ENCODE measurements around the gene ASTL. TPM values are rescaled to one million over a fixed set of nuclear protein-coding genes. Genes with fewer than 3 reads are reported as not detected.
A peak's percentile ranks its signal among the peaks of the same experiment; 100 is the strongest.

The ASTL gene
- total RNA-seq, 2 experiments from 2014 or later: 2.5 to 2.8 TPM

- Mint-ChIP-seq H3K4me3 (no peak overlapping the region), H3K27ac (no peak overlapping the region), H3K36me3 (ENCODE audit: low read depth) (no peaks in the 10 kb centered on the region), H3K9me3 (ENCODE audit: low read depth) (no peaks in the 10 kb centered on the region), H3K27me3 (peaks cover 36% of the 10 kb centered on the region), H3K4me1 (peaks cover 10% of the 10 kb centered on the region)
- CTCF ChIA-PET: interaction anchor here (0.6 to 4.2 kb wide), 13 partner anchors 13 to 744 kb away, joined by 3 to 33 read pairs (median 4); partner anchors contain the start of genes ANKRD36C and ASTL
- no peak for ATAC-seq
- intact Hi-C loops (cut with DNase I, micrococcal nuclease): loop anchor here in 1 of 2 experiments (5.0 to 10.0 kb wide), 2 partner anchors 114 to 148 kb away; partner anchors contain the start of genes CIAO1 and TMEM127
- POLR2A ChIA-PET: no interaction called here
- DNase-seq: peak; percentile 4
Measured at GRCh38 chr2:96118698-96119388, 19.5 kb downstream of the ASTL start.

GRCh38 chr2:96117701-96118588 is 20.4 kb downstream of the ASTL start:
- peak; percentile 34 for DNase-seq
- POLR2A ChIA-PET: interaction anchor here (0.7 kb wide), 1 partner anchor 88 kb away, joined by 3 read pairs; no protein-coding TSS in a partner anchor
- no peaks in the 10 kb centered on the region for H3K9me3 Mint-ChIP-seq (ENCODE audit: low read depth)
- peak overlapping the region; percentile 55 for H3K4me3 Mint-ChIP-seq
- no peaks in the 10 kb centered on the region for H3K36me3 Mint-ChIP-seq (ENCODE audit: low read depth)
- H3K4me1 Mint-ChIP-seq: peaks cover 10% of the 10 kb centered on the region
- intact Hi-C loops (cut with DNase I, micrococcal nuclease): loop anchor here (1.0 to 10.0 kb wide), 5 partner anchors 24 to 149 kb away; partner anchors contain the start of genes CIAO1 (in 1 of the 2) and TMEM127 (in 1 of the 2)
- ATAC-seq: no peak
- no peak overlapping the region for H3K27ac Mint-ChIP-seq
- CTCF ChIA-PET: interaction anchor here (0.6 to 4.2 kb wide), 24 partner anchors 10 to 665 kb away, joined by 3 to 33 read pairs (median 4); partner anchors contain the start of genes ANKRD36C and ASTL
- H3K27me3 Mint-ChIP-seq: peaks cover 36% of the 10 kb centered on the region

DNA sequence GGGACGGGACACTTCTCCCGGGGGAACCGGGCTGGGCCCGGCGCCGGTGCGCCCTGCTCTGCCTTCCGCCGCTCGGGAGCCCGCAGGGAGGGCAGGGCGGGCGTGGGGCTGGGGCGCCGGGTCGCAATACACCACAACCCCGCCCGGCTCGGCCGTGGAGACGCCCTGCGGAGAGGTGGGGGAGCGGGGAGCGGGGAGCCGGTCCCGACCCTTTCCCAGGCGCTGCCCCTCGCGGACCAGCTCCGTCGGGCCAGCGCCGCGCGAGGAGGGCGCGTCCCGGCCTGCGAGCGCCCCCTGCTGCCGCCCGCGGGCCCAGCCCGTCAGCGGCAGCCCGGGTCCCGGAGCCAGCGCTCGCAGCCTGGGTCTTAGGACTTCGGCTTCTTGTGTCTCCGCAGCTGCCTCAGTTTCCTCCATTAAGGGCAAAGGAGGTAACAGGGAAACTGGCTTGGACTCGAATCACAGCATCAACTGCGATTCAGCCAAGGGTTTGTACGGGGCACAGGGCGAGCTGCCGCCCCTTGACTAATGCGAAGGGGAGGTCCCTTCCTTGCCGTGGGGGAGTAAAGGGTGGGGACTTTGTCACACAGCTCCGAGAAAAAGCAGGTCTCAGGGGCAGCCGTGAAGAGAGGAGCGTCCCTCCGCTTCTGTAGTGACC is 21.3 kb downstream of the ASTL start:
- POLR2A ChIA-PET: interaction anchor here (0.6 to 0.9 kb wide), 4 partner anchors 32 to 387 kb away, joined by 3 read pairs; no protein-coding TSS in a partner anchor
- Mint-ChIP-seq H3K36me3 (ENCODE audit: low read depth) (no peaks in the 10 kb centered on the region), H3K9me3 (ENCODE audit: low read depth) (no peaks in the 10 kb centered on the region), H3K4me3 (peak overlapping the region; percentile 55), H3K27ac (no peak overlapping the region), H3K4me1 (peaks cover 10% of the 10 kb centered on the region), H3K27me3 (peaks cover 36% of the 10 kb centered on the region)
- intact Hi-C loops (cut with DNase I, micrococcal nuclease): loop anchor here (1.0 to 10.0 kb wide), 8 partner anchors 25 to 150 kb away; partner anchors contain the start of genes CIAO1 (in 2 of the 2), STARD7 (in 1 of the 2) and TMEM127 (in 1 of the 2)
- peak; percentile 87 for ATAC-seq
- peak; percentile 80 for DNase-seq
- CTCF ChIA-PET: interaction anchor here (0.6 to 4.2 kb wide), 29 partner anchors 10 to 1546 kb away, joined by 3 to 33 read pairs (median 4); partner anchors contain the start of genes ANKRD36C and ASTL

- Mint-ChIP-seq H3K27me3 (peaks cover 32% of the 10 kb centered on the region), H3K36me3 (ENCODE audit: low read depth) (no peaks in the 10 kb centered on the region), H3K9me3 (ENCODE audit: low read depth) (no peaks in the 10 kb centered on the region), H3K4me1 (peaks cover 10% of the 10 kb centered on the region), H3K4me3 (peak within 1 kb of the TSS; percentile 66), H3K27ac (no peak within 1 kb of the TSS)
- DNase-seq: peak; percentile 88
- ChIA-PET CTCF (interaction anchor here (0.6 to 4.2 kb wide), 25 partner anchors 10 to 1547 kb away, joined by 3 to 33 read pairs (median 4); partner anchors contain the start of genes ANKRD36C and ASTL), POLR2A (interaction anchor here (0.6 to 0.9 kb wide), 4 partner anchors 32 to 387 kb away, joined by 3 to 7 read pairs (median 3); no protein-coding TSS in a partner anchor)
- ATAC-seq: peak; percentile 63
- intact Hi-C loops (cut with DNase I, micrococcal nuclease): loop anchor here (1.0 to 10.0 kb wide), 6 partner anchors 48 to 151 kb away; partner anchors contain the start of genes CIAO1 (in 2 of the 2), STARD7 (in 1 of the 2) and TMEM127 (in 1 of the 2)
Measured at GRCh38 chr2:96116424-96116878, 21.9 kb downstream of the ASTL start, which contains the start of gene ADRA2B. TSS of gene ADRA2B (minus strand) at chr2:96116571. CDS start at chr2:96116149, 422 bp downstream.

DNA sequence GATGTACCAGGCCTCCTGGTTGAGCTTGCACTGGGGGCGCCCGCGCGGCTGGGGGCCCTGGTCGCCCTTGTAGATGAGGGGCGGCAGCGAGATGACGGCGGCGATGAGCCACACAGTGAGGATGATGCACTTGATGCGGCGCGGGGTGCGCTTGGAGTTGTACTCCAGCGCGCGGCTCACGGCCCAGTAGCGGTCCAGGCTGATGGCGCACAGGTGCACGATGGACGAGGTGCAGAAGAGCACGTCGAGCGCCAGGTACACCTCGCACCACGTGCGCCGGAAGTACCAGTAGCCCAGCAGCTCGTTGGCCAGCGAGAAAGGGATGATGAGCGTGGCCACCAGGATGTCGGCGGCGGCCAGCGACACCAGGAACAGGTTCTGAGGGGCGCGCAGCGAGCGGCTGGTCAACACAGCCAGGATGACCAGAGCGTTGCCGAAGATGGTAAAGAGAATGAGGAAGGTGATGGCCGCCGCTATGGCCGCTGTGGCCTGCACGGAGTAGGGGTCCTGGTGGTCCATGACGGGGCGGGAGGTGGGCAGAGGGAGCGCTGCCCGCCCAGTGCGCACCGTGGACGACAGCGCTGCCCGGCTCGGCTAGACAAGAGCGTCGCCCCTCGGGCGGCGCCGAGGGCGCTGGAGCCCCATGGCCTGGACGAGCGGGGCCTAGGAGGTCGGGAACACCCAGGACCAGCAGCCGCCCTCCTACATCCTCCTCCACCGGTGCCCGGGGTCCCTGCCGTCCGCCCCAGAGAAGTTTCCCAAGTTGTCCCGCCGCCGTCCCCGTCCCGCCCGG is 22.5 kb downstream of the ASTL start:
- Mint-ChIP-seq H3K27me3 (peaks cover 26% of the 10 kb centered on the region), H3K36me3 (ENCODE audit: low read depth) (no peaks in the 10 kb centered on the region), H3K27ac (no peak overlapping the region), H3K4me1 (peaks cover 10% of the 10 kb centered on the region), H3K9me3 (ENCODE audit: low read depth) (no peaks in the 10 kb centered on the region), H3K4me3 (peak overlapping the region; percentile 66)
- ChIA-PET CTCF (interaction anchor here (0.9 to 4.2 kb wide), 8 partner anchors 9 to 123 kb away, joined by 4 to 33 read pairs (median 9); partner anchors contain the start of gene ANKRD36C), POLR2A (interaction anchor here (0.6 kb wide), 1 partner anchor 141 kb away, joined by 7 read pairs; no protein-coding TSS in a partner anchor)
- no peak for DNase-seq
- intact Hi-C loops (cut with DNase I, micrococcal nuclease): loop anchor here (1.0 to 10.0 kb wide), 6 partner anchors 49 to 151 kb away; partner anchors contain the start of genes CIAO1 (in 2 of the 2), STARD7 (in 1 of the 2) and TMEM127 (in 1 of the 2)
- no peak for ATAC-seq

GRCh38 chr2:96114903-96115581 is 23.3 kb downstream of the ASTL start:
- Mint-ChIP-seq H3K4me1 (peaks cover 10% of the 10 kb centered on the region), H3K36me3 (ENCODE audit: low read depth) (no peaks in the 10 kb centered on the region), H3K27me3 (peaks cover 18% of the 10 kb centered on the region), H3K4me3 (peak overlapping the region; percentile 66), H3K27ac (no peak overlapping the region), H3K9me3 (ENCODE audit: low read depth) (no peaks in the 10 kb centered on the region)
- intact Hi-C loops (cut with DNase I, micrococcal nuclease): loop anchor here in 1 of 2 experiments (5.0 to 10.0 kb wide), 2 partner anchors 110 to 152 kb away; partner anchors contain the start of genes CIAO1 and TMEM127
- DNase-seq (no peak), ATAC-seq (no peak)
- POLR2A ChIA-PET: no interaction called here
- CTCF ChIA-PET: interaction anchor here (0.7 to 4.2 kb wide), 4 partner anchors 12 to 92 kb away, joined by 3 to 33 read pairs (median 8); no protein-coding TSS in a partner anchor

DNA sequence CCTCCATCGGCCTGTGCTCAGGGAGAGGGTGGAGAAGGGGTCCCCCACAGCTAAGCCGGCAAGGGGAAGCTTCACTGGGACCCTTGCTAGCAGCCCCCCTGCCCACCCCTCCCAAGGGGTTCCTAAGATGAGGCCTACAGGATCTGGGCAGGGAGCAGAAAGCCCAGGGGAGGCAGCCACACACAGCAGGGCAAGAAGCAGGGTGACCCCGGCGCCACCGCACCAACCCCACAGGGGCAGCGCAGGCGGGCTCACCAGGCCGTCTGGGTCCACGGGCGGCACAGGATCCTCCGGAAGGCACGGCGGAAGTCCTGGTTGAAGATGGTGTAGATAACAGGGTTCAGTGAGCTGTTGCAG is 23.8 kb downstream of the ASTL start:
- intact Hi-C loops (cut with DNase I, micrococcal nuclease): loop anchor here in 1 of 2 experiments (10.0 kb wide), 1 partner anchor 110 kb away; no protein-coding TSS in a partner anchor
- peaks cover 14% of the 10 kb centered on the region for H3K27me3 Mint-ChIP-seq
- H3K4me3 Mint-ChIP-seq: no peak overlapping the region
- no peaks in the 10 kb centered on the region for H3K9me3 Mint-ChIP-seq (ENCODE audit: low read depth)
- CTCF ChIA-PET: interaction anchor here (0.7 to 4.2 kb wide), 4 partner anchors 12 to 60 kb away, joined by 3 to 33 read pairs (median 12); no protein-coding TSS in a partner anchor
- no peak for DNase-seq
- H3K27ac Mint-ChIP-seq: no peak overlapping the region
- no peaks in the 10 kb centered on the region for H3K36me3 Mint-ChIP-seq (ENCODE audit: low read depth)
- ATAC-seq: no peak
- H3K4me1 Mint-ChIP-seq: peaks cover 10% of the 10 kb centered on the region
- POLR2A ChIA-PET: no interaction called here

- POLR2A ChIA-PET: interaction anchor here (0.6 kb wide), 1 partner anchor 60 kb away, joined by 3 read pairs; no protein-coding TSS in a partner anchor
- intact Hi-C loops (cut with DNase I, micrococcal nuclease): loop anchor here in 1 of 2 experiments (10.0 kb wide), 1 partner anchor 109 kb away; no protein-coding TSS in a partner anchor
Measured at GRCh38 chr2:96113951-96114350, 24.4 kb downstream of the ASTL start.

GRCh38 chr2:96113367-96113677 is 25.0 kb downstream of the ASTL start:
- Mint-ChIP-seq H3K9me3 (ENCODE audit: low read depth) (no peaks in the 10 kb centered on the region), H3K4me1 (peaks cover 10% of the 10 kb centered on the region), H3K4me3 (no peak overlapping the region), H3K27me3 (peaks cover 6% of the 10 kb centered on the region), H3K36me3 (ENCODE audit: low read depth) (no peaks in the 10 kb centered on the region), H3K27ac (no peak overlapping the region)
- ATAC-seq: no peak
- ChIA-PET POLR2A (interaction anchor here (0.6 kb wide), 1 partner anchor 61 kb away, joined by 3 read pairs; no protein-coding TSS in a partner anchor), CTCF (interaction anchor here (0.7 to 2.1 kb wide), 6 partner anchors 14 to 164 kb away, joined by 3 to 19 read pairs (median 3); partner anchors contain the start of gene ASTL)
- peak; percentile 66 for DNase-seq
- intact Hi-C loops (cut with DNase I, micrococcal nuclease): loop anchor here in 1 of 2 experiments (10.0 kb wide), 1 partner anchor 109 kb away; no protein-coding TSS in a partner anchor

More at GRCh38 chr2:96113951-96114350, 24.4 kb downstream of the ASTL start:
- no peak overlapping the region for H3K4me3 Mint-ChIP-seq
- no peaks in the 10 kb centered on the region for H3K36me3 Mint-ChIP-seq (ENCODE audit: low read depth)
- DNase-seq: no peak
- no peak overlapping the region for H3K27ac Mint-ChIP-seq
- H3K9me3 Mint-ChIP-seq (ENCODE audit: low read depth): no peaks in the 10 kb centered on the region
- peaks cover 9% of the 10 kb centered on the region for H3K27me3 Mint-ChIP-seq
- ATAC-seq: no peak
- CTCF ChIA-PET: interaction anchor here (0.6 to 2.1 kb wide), 4 partner anchors 9 to 61 kb away, joined by 3 to 19 read pairs (median 3); no protein-coding TSS in a partner anchor
- peaks cover 10% of the 10 kb centered on the region for H3K4me1 Mint-ChIP-seq

Data from activated CD4-positive, alpha-beta T cell treated with anti-CD3 and anti-CD28 coated beads for 36 hours (primary cell).